Mesothelial cell of epicardium (in vitro differentiated cells): ENCODE measurements around the gene GTF2E1. TPM values are rescaled to one million over a fixed set of nuclear protein-coding genes. Genes with fewer than 3 reads are reported as not detected.
"Not testable (repeated sequence)": the region's sequence is repeated elsewhere in the genome, so short reads cannot be mapped to it uniquely, and the experiment has no call there.

ENCODE experiments used
- DNase-seq, 2 experiments: peaks; one replicate each; pipeline ENCODE4 v3.0.0; 2021; ENCODE audit warnings: low spot score in 2 of 2; ENCODE audit not compliant: unreplicated experiment in 2 of 2
- H3K27ac Mint-ChIP-seq: 2 replicates; pipeline ENCODE4 v1.8.0; 2021; ENCODE audit warnings: mixed read lengths
- H3K27me3 Mint-ChIP-seq: 2 replicates; pipeline ENCODE4 v1.8.0; 2021; ENCODE audit warnings: low read depth, mixed read lengths
- H3K36me3 Mint-ChIP-seq: 2 replicates; pipeline ENCODE4 v1.8.0; 2021; ENCODE audit warnings: mixed read lengths
- H3K4me1 Mint-ChIP-seq: 2 replicates; pipeline ENCODE4 v1.8.0; 2021; ENCODE audit warnings: mixed read lengths
- H3K4me3 Mint-ChIP-seq: 2 replicates; pipeline ENCODE4 v1.8.0; 2021; ENCODE audit warnings: mild to moderate bottlenecking, moderate library complexity, mixed read lengths
- H3K9me3 Mint-ChIP-seq: 2 replicates; pipeline ENCODE4 v1.8.0; 2021; ENCODE audit warnings: mixed read lengths
- CTCF ChIP-seq: fragments of 200-600 bp; sonication (generic); IDR thresholded peaks from one replicate; pipeline ENCODE4 v1.5.0; 2021; ENCODE audit warnings: antibody characterized with exemption; ENCODE audit not compliant: unreplicated experiment
- total RNA-seq: library from RNA; stranded (reverse); gene quantifications from 3 replicates; pipeline ENCODE4 v1.2.1, GENCODE V29; 2021

Gene GTF2E1
- total RNA-seq, 1 donor from 2014 or later: 17.9 TPM

GRCh38 chr3:120708408-120708807 lies 34.1 kb upstream of the GTF2E1 start:
- Mint-ChIP-seq H3K27ac (no peak overlapping the region), H3K36me3 (peaks cover 15% of the 10 kb centered on the region), H3K4me1 (no peaks in the 10 kb centered on the region), H3K9me3 (peaks cover 10% of the 10 kb centered on the region), H3K27me3 (no peaks in the 10 kb centered on the region), H3K4me3 (no peak overlapping the region)
- TF ChIP-seq CTCF: no peak
- no peak for DNase-seq

- Mint-ChIP-seq H3K27ac (no peak overlapping the region), H3K27me3 (no peaks in the 10 kb centered on the region), H3K4me3 (no peak overlapping the region), H3K4me1 (no peaks in the 10 kb centered on the region), H3K9me3 (no peaks in the 10 kb centered on the region), H3K36me3 (peaks cover 2% of the 10 kb centered on the region)
- TF ChIP-seq CTCF: no peak
- no peak for DNase-seq
Measured at GRCh38 chr3:120710369-120710768, 32.2 kb upstream of the GTF2E1 start.

GRCh38 chr3:120713262-120713661 lies 29.3 kb upstream of the GTF2E1 start:
- DNase-seq: no peak
- Mint-ChIP-seq H3K27ac (no peak overlapping the region), H3K27me3 (no peaks in the 10 kb centered on the region), H3K36me3 (no peaks in the 10 kb centered on the region), H3K9me3 (no peaks in the 10 kb centered on the region), H3K4me1 (no peaks in the 10 kb centered on the region), H3K4me3 (no peak overlapping the region)
- TF ChIP-seq CTCF: no peak

- H3K9me3 Mint-ChIP-seq, H3K4me1 Mint-ChIP-seq, H3K27me3 Mint-ChIP-seq, H3K36me3 Mint-ChIP-seq: not testable (repeated sequence)
- Mint-ChIP-seq H3K27ac (peak overlapping the region; percentile 38), H3K4me3 (peak overlapping the region; percentile 74)
- DNase-seq: peak in 1 of 2 experiments; percentile 48
Measured at GRCh38 chr3:120719167-120719834, 23.2 kb upstream of the GTF2E1 start.

- TF ChIP-seq CTCF: no peak
- Mint-ChIP-seq H3K4me1 (no peaks in the 10 kb centered on the region), H3K27me3 (no peaks in the 10 kb centered on the region), H3K36me3 (peaks cover 21% of the 10 kb centered on the region), H3K27ac (no peak overlapping the region), H3K4me3 (no peak overlapping the region), H3K9me3 (peaks cover 4% of the 10 kb centered on the region)
- no peak for DNase-seq
Measured at GRCh38 chr3:120726791-120727190, 15.8 kb upstream of the GTF2E1 start.

GRCh38 chr3:120730576-120731542 lies 11.7 kb upstream of the GTF2E1 start:
- H3K36me3 Mint-ChIP-seq: peaks cover 19% of the 10 kb centered on the region
- peaks cover 14% of the 10 kb centered on the region for H3K9me3 Mint-ChIP-seq
- no peaks in the 10 kb centered on the region for H3K4me1 Mint-ChIP-seq
- DNase-seq: no peak
- no peak overlapping the region for H3K4me3 Mint-ChIP-seq
- H3K27ac Mint-ChIP-seq: no peak overlapping the region
- no peaks in the 10 kb centered on the region for H3K27me3 Mint-ChIP-seq
- no peak for TF ChIP-seq CTCF

- H3K4me1 Mint-ChIP-seq, H3K4me3 Mint-ChIP-seq, DNase-seq, H3K27ac Mint-ChIP-seq, H3K27me3 Mint-ChIP-seq: not testable (repeated sequence)
- Mint-ChIP-seq H3K36me3 (peaks cover 34% of the 10 kb centered on the region), H3K9me3 (peaks cover 24% of the 10 kb centered on the region)
Measured at GRCh38 chr3:120738006-120738405, 4.5 kb upstream of the GTF2E1 start.
